GM18511 (cell line): ENCODE data around the gene NAGK.
"Not testable (repeated sequence)": the region's sequence is repeated elsewhere in the genome, so short reads cannot be mapped to it uniquely, and the experiment has no call there.

Source experiments
- ATAC-seq: cut with Tn5 transposase; IDR thresholded peaks from one replicate; pipeline ENCODE4 v1.9.1; 2021; ENCODE audit warnings: mild to moderate bottlenecking, moderate library complexity; ENCODE audit not compliant: unreplicated experiment

The NAGK gene

DNA sequence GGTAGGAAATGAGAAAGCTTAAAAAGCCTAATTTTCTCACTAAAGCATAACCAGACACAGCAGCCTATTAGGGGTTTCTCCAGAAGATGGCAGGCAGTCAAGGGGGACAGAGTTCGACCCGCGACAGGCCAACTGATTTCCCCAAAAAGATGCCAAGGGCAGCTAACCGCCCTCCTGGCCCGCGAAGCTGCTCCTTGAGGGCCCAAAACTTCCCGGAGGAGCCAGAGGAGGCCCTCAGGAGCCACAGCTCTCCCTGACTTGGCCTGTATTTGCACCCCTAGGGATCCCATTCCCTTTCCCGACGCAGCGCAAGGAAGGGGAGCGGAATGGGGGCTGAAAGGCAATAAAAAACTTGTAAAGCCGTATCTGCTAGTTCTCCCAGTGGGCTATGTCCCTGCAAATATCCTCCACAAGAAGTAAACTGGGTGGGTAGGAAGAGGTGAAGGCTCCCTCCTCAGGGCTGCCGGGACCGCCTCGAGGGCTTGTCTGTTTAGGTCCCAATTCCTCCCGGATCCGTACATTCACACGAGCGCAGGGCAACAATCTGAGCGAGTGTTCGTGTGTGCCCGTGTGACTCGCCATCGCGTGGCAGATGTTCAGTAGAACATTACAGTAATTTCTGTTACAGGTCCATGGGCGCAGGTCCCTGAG, 756 bp upstream of the NAGK start:
- ATAC-seq: peak; percentile 1

DNA sequence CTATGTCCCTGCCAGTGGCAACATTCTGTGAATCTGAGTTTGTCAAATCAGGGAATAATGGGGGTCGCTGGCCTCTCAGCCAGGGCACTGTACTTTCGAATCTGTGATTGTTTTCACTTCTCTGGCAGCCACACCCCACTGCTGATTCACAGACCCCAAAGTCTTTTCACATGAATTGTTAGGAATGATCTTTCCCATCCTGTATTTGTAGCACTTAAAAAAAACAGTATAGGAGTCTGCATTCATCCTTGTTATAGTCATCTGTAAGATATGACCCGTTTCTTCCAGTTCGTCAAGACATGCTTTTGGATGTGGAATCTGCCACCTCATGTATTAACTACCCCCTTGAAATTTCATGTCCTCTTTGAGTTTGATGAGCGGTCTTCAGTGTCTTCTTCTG, 928 bp downstream of the NAGK start:
- no peak for ATAC-seq

DNA sequence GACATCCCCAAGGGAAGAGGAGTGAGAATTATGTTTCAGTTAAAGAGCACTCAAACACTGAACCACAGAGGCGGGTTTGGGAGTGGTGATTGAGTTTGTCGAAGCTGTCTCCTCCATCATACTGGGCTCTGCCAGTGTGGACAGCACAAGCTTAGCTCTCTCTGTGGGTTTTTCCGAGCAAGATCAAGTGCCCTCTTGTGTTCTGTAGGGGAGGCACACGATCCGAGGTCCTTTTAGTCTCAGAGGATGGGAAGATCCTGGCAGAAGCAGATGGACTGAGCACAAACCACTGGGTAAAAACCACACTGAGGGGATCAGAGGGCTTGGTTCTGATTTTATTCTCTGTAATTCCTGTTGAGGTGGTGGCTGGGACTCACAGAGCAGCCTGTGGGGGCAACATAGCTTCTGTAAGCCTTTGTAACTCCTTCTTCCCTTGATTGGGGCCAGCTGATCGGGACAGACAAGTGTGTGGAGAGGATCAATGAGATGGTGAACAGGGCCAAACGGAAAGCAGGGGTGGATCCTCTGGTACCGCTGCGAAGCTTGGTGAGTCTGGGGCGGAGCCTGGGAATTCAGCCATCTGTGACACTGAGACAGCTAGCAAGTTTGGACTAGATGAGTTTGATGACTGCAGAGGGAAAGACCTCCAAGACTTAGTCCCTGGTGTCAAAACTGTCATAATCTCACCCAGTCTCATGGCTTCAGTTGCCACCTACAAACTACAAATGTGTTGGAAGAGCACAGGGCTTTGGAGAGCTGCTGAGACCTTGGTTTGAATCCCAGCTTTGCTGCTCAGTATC, 2.0 kb downstream of the NAGK start:
- ATAC-seq: no peak

DNA sequence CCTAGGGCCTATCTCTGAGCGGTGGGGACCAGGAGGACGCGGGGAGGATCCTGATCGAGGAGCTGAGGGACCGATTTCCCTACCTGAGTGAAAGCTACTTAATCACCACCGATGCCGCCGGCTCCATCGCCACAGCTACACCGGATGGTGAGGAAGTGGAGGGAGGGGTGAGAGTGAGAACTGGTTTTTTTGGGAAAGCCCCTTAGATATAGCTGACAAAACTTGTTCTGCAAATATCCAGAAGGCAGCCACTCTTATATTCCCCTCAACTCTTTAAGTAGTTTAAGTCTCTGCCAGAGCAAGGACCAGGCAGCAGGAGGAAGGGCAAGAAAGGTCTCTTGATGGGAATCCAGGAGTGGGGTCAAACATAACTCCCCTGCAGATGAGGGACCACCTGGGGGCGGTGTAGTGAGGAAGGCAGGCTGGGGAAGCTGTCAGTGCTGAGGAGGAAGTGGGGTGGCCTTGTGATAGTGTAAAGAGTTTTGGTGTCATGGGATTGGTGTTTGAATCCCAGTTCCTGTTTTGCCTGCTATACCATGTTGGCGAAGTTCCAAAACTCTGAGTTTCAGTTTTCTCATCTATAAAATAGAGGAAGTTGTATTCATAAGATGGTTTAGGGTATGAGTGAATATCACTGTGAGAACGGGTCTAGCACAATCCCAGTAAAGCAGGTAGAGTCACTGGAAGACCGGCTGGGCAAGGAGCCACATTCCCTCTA, 3.4 kb downstream of the NAGK start:
- ATAC-seq: peak; percentile 58

DNA sequence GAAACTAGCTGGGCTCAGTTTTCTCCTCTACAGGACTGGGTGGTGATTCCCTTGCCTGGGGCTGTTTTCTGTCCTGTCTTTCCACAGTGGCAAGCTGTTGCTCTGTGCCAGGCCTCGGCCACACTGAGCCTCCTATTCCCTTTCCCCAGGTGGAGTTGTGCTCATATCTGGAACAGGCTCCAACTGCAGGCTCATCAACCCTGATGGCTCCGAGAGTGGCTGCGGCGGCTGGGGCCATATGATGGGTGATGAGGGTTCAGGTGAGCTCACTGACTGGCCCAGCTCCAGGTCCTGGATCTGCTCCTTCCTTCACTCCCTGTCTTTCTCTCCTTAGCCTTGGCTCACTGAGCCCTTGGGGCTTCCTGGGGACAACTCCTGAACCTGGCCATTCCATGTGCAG, 4.0 kb downstream of the NAGK start:
- no peak for ATAC-seq

DNA sequence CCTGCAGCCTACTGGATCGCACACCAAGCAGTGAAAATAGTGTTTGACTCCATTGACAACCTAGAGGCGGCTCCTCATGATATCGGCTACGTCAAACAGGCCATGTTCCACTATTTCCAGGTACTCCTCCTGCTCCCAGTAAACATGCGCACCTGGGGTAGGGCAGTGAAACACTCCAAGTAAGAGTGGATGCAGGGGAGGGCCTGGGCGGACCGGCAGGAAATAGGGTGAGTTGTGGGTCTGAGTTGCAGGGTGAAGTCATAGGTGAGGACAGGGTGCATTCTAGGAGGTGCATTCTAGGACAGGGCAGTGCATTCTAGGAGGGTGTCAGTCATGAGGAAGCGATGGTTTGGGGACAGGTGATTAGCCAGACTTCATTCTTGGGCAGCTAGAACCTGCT, 5.0 kb downstream of the NAGK start:
- no peak for ATAC-seq

DNA sequence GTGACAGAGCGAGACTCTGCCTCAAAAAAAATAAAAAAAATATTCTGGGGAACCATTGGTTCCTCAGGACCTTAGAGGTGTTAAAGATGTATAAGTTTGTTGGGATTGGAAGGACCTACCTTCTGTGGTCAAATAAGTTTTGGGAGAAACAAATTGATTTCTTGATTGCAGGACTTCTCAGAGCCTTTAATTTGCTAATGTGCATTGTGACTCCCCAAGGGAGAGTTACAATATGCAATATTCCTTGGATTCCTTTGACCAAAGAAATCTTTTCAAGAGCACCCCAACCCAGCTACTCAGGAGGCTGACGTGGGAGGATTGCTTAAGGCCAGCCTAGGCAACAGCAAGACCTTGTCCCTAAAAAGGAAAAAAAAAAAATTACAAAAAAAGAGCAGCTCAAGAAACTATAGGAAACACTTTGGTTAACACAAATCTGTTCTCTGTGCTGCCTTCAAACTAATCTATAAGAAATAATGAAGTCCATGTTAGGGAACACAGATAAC, 6.5 kb downstream of the NAGK start:
- ATAC-seq: no peak

DNA sequence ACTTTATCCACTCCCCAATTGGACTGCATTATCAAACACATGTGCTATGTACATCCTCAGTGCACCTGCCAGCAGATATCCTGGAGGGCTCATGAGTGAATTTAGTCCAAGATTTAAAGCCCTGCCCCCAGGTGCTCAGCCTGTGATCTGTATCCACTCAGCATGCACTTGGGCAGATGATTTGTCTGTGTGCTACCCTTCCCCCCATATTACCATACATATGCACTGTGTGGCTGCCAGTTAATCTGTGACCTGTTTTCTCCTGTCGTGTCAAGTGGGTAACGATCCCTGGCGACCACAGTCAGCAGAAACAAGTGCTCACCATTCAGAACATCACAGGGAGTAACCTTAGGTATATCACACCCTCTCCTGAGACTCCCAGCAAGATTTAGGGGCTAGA, 10.2 kb downstream of the NAGK start:
- no peak for ATAC-seq

DNA sequence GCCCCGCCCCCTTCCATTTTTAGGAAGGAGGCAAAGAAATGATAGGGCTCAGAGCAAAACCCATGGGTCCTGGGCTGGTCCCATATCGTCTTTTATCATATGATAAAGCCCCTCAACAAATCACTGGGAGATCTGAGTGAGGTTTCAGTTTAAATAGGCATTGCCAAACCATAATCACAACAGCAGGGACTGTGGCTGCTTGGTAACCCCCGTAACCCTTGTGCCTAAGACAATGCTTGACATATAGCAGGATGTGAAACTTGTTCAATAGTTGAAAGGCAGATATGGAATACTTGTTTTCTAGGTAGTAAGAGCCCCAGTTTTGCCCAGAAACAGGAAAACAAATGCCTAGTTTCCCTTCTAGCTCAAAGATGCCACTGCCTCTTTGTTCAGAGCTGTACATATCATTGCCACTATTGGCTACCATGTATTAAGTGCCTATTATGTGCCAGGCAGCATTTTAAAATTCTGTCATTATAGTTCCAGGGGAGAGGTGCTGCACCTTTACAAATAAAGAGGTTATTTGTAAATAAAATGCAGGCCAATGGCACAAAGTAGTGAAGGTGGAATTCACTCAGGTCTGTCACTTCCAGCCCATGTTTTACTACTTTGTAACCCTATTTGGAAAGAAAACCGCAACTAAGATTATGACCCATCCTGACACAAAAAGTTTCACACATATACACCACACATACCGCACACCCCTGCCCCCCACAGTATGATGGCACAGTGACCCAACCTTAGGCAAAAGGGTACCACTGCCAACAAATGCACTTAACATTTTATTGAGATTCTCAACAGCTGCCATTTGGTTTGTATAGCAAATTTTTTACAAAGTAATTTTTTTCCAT, 14.2 kb downstream of the NAGK start:
- ATAC-seq: peak; percentile 80

DNA sequence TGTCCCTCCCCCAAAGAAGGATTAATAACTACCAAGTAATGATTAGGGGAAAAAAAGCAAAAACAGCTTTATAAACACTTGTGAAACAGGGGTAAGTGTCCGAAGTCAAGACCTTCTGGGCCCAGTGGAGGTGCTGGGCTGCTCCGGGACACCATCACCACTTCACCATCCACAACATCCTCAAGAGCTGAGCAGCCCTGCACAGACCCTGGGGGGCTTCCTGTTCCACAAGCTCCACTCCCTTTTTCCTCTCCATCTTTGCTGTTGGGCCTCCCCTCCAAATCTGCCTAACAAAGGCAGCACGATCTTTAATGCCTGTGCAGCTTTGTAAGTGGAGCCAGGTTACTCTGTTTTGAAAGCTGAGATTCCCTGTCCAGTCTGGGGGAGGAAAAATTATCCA, 14.8 kb downstream of the NAGK start:
- not testable (repeated sequence) for ATAC-seq

DNA sequence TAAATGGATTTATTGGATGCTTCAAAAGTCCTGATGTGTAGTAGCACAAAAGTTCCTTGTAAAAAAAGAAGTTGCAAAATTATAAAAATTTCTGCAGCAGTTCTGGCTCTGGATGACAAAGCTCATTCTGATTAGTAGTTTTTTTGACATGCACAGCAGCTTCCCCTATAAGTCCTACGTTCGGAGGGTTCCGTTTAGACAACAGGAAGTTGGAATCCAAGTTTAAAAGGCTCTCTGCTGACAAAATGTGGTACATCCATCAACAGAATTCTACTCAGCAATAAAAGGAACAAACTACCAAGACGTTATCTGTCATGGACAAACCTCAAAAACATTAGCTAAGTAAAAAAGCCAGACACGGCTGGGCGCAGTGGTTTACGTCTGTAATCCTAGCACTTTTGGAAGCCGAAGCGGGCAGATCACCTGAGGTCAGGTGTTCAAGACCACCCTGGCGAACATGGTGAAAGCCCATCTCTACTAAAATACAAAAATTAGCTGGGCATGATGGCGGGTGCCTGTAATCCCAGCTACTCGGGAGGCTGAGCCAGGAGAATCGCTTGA, 15.4 kb downstream of the NAGK start:
- not testable (repeated sequence) for ATAC-seq

DNA sequence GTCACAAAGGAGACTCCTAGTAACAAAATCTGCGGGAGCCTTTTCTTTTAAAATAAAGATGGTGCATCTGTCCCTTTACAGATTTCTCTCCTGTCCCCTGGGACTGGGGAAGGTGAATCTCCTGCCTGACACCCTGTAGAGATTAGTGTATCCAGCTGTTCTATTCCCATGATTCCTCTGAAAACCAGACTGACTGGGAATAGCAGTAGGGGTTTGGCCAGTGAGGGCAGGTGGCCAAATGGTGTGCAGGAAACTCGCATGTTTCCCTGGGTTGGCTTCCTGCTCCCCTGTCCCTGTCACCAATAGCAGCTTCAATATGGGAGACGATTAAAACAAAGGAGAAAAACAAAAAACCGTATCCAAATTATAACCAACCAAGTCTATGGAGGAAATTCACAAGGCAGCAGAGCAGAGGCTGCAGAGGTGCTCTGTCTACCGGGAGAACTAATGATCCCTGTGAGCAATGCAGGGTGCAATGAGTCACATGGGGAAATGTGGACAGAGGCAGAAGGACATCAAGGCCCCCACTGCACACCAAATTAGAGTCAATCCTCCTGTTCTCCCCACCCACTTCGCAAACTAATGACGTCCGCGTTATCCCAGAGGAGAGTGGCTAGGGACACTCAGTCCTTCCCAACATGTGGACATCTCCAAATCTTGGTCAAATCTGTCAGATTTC, 17.0 kb downstream of the NAGK start:
- ATAC-seq: not testable (repeated sequence)

DNA sequence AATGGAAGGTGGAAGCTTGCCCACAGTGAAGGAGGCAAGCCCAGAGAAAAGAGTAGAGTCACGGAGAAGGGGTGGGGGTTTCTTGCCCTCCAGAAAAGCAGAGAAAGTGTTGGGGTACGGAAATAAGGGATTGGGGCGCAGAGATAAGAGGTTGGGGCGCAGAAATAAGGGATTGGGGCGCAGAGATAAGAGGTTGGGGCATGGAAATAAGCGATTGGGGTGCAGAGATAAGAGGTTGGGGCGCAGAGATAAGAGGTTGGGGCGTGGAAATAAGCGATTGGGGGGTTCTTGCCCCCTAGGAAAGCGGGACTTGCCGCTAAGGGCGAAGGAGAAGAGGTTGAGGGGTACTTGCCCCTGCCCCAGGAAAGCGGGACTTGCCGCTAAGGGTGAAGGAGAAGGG, 21.0 kb downstream of the NAGK start:
- not testable (repeated sequence) for ATAC-seq

DNA sequence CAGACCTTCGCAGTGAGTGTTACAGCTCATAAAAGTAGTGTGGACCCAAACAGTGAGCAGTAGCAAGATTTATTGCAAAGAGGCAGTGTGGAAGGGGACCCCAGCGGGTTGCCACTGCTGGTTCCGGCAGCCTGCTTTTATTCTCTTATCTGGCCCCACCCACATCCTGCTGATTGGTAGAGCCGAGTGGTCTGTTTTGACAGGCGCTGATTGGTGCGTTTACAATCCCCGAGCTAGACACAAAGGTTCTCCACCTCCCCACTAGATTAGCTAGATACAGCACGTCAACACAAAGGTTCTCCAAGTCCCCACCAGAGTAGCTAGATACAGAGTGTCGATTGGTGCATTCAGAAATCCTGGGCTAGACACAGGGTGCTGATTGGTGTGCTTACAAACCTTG, 23.4 kb downstream of the NAGK start:
- ATAC-seq: not testable (repeated sequence)

DNA sequence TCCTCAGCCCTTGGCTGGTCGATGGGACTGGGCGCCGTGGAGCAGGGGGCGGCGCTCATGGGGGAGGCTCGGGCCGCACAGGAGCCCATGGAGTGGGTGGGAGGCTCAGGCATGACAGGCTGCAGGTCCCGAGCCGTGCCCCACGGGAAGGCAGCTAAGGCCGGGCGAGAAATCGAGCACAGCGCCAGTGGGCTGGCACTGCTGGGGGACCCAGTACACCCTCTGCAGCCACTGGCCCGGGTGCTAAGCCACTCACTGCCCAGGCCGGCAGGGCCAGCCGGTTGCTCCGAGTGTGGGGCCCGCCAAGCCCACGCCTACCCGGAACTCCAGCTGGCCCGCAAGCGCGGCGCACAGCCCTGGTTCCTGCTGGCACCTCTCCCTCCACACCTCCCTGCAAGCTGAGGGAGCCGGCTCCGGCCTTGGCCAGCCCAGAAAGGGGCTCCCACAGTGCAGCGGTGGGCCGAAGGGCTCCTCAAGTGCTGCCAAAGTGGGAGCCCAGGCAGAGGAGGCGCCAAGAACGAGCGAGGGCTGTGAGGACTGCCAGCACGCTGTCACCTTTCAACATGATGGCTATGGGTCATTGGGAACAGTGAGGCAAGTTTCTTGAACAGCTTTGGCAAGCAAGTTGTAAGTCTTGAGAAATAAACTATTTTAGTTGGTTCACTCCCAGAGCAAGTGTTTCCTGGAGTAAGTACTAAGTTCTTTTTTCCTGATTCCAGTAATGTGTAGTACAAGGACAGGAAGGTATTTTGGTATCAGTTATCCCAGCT, 24.2 kb downstream of the NAGK start:
- not testable (repeated sequence) for ATAC-seq

DNA sequence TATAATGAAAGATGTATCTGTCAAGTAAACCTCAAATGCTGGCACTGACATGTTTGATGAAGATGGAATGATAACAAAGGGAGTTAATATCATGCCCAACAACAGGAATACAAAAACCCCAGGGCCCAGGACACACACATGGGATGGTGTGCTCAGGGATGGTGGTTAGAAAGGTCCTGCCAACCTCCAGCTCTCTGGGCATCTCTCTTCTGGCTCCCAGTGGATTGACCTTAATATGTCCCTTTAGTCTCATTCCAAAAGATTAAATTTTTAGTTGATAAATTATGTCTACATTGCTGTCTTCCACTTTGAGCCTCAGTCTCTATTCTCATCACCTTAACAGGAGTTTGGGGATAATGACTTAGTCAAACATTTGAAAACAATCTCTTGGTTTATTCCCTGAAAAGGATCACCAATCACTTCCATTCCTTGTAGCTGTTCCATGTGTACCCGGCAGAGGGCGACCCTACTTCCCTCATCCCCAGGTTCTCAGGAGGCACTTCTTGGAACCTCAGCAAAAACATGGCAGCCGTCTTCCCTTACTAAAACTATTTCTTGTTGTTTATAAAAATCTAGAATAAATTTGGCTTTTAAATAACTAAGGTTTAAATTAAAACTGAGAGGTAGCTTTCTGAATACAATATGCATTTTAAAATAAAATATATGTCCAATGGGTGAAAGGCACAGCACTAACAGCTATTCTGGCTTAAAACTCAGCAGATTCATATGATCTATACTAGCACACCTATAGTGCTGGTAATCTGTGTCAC, 31.9 kb downstream of the NAGK start:
- ATAC-seq: no peak

DNA sequence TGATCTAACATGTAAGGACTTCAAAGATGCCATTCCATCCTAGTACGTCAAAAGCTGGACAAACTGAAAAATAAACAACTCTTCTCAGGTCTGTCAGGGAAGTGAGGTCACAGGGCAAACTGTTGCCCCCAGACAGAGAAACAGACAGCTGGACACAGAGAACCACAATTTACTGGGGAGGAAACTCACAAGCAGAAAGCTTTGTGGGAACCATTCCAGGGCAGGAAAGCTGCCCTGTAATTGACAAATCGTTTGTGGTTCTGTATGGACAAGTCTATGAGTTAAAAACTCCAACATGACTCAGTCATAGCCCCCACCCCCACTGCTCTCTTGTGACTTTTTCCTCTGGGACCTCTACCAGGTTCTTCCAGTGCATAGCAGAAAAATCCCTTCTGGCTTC, 33.2 kb downstream of the NAGK start:
- ATAC-seq: no peak

DNA sequence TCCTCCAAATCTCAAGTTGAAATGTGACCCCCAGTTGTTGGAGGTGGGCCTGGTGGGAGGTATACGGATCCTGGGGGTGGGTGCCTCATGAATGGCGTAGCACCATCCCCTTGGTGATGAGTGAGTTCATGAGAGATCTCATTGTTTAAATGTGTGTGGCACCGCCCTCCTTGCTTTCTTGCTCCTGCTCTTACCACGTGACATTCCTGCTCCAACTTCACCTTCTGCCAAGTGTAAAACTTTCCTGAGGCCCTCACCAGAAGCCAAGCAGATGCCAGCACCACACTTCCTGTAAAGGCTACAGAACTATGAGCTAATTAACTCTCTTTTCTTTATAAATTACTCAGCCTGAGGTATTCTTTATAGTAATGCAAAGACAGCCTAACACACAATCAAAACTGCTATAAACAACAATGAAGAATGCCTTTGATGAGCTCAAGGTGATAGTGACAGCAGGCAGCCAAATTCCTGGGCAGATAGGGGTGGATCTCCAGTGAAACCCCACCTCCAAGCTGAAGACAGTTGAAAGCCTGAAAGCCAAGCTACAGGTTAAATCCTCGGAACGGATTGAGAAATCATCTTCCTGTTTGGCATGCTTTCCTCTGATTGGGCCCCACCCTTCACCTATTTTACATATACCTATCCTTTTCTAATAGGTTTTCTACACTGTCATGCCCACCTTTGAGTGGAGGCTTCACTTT, 34.7 kb downstream of the NAGK start:
- no peak for ATAC-seq
